Activated CD8-positive, alpha-beta T cell treated with anti-CD3 and anti-CD28 coated beads for 36 hours (primary cell): ENCODE data around the gene CHST8. TPM values are rescaled to one million over a fixed set of nuclear protein-coding genes. Genes with fewer than 3 reads are reported as not detected.

ENCODE experiments used
- ATAC-seq: fragments of 200-7000 bp; cut with Tn5 transposase; one replicate; pipeline ENCODE4 v1.10.0; 2021; ENCODE audit warnings: mild to moderate bottlenecking, moderate library complexity
- CTCF ChIA-PET: fragments of 350-600 bp; sonication (Branson Sonifier 250); formaldehyde crosslinking; loops from one replicate; lab custom pipeline; 2021; ENCODE audit warnings: antibody characterized with exemption; lab: Charles Lee
- POLR2A ChIA-PET: fragments of 350-600 bp; sonication (Branson Sonifier 250); formaldehyde crosslinking; loops from one replicate; lab custom pipeline; 2021; ENCODE audit warnings: antibody characterized with exemption; lab: Charles Lee
- DNase-seq: peaks from one replicate; pipeline ENCODE4 v3.0.0-alpha.2; 2020
- H3K27ac Mint-ChIP-seq: one replicate; pipeline ENCODE4 v1.8.0; 2021; ENCODE audit warnings: mild to moderate bottlenecking, mixed read lengths
- H3K27me3 Mint-ChIP-seq: one replicate; pipeline ENCODE4 v1.8.0; 2021; ENCODE audit warnings: mixed read lengths
- H3K36me3 Mint-ChIP-seq: one replicate; pipeline ENCODE4 v1.8.0; 2021; ENCODE audit warnings: low read depth, mixed read lengths
- H3K4me1 Mint-ChIP-seq: one replicate; pipeline ENCODE4 v1.8.0; 2021; ENCODE audit warnings: low read depth, mixed read lengths
- H3K4me3 Mint-ChIP-seq: one replicate; pipeline ENCODE4 v1.8.0; 2021; ENCODE audit warnings: mild to moderate bottlenecking, moderate library complexity, mixed read lengths
- H3K9me3 Mint-ChIP-seq: one replicate; pipeline ENCODE4 v1.8.0; 2021; ENCODE audit warnings: mixed read lengths
- CTCF ChIP-seq: fragments of 200-600 bp; IDR thresholded peaks from one replicate; pipeline ENCODE4 v1.8.0; 2022; ENCODE audit warnings: antibody characterized with exemption, mild to moderate bottlenecking
- intact Hi-C: fragments of 100-400 bp; cut with micrococcal nuclease; formaldehyde crosslinking; loops from one replicate; pipeline ENCODE4 v1.10.0; 2022
- total RNA-seq, 2 experiments: library from RNA; stranded (reverse); gene quantifications; one replicate each; pipeline ENCODE4 v1.2.3, GENCODE V29; 2021

The CHST8 gene
- total RNA-seq, 2 experiments from 2014 or later, result not detected

- ChIA-PET CTCF (no interaction called here), POLR2A (no interaction called here)
- Mint-ChIP-seq H3K36me3 (no peaks in the 10 kb centered on the region), H3K4me1 (no peaks in the 10 kb centered on the region), H3K4me3 (no peak overlapping the region), H3K27me3 (peaks cover 2% of the 10 kb centered on the region), H3K27ac (no peak overlapping the region), H3K9me3 (peaks cover 22% of the 10 kb centered on the region)
- intact Hi-C loops, result no loop called here
- TF ChIP-seq CTCF, result no peak
- DNase-seq, result no peak
- no peak for ATAC-seq
Observed at GRCh38 chr19:33606556-33606955, 15.2 kb upstream of the CHST8 start.

GRCh38 chr19:33609353-33609752 lies 12.4 kb upstream of the CHST8 start:
- H3K27ac Mint-ChIP-seq, result no peak overlapping the region
- intact Hi-C loops, result no loop called here
- no peaks in the 10 kb centered on the region for H3K4me1 Mint-ChIP-seq
- ChIA-PET CTCF (no interaction called here), POLR2A (no interaction called here)
- TF ChIP-seq CTCF, result no peak
- H3K27me3 Mint-ChIP-seq, result peaks cover 2% of the 10 kb centered on the region
- no peak for ATAC-seq
- H3K9me3 Mint-ChIP-seq, result peaks cover 7% of the 10 kb centered on the region
- DNase-seq, result no peak
- H3K36me3 Mint-ChIP-seq, result no peaks in the 10 kb centered on the region
- no peak overlapping the region for H3K4me3 Mint-ChIP-seq

GRCh38 chr19:33610588-33610987 lies 11.2 kb upstream of the CHST8 start:
- ChIA-PET CTCF (no interaction called here), POLR2A (no interaction called here)
- no peak overlapping the region for H3K27ac Mint-ChIP-seq
- ATAC-seq, result no peak
- peaks cover 5% of the 10 kb centered on the region for H3K9me3 Mint-ChIP-seq
- TF ChIP-seq CTCF, result no peak
- no peak for DNase-seq
- intact Hi-C loops, result no loop called here
- H3K4me1 Mint-ChIP-seq, result no peaks in the 10 kb centered on the region
- H3K27me3 Mint-ChIP-seq, result no peaks in the 10 kb centered on the region
- no peak overlapping the region for H3K4me3 Mint-ChIP-seq
- no peaks in the 10 kb centered on the region for H3K36me3 Mint-ChIP-seq

GRCh38 chr19:33612928-33613619 lies 8.7 kb upstream of the CHST8 start:
- Mint-ChIP-seq H3K36me3 (no peaks in the 10 kb centered on the region), H3K27me3 (peaks cover 1% of the 10 kb centered on the region), H3K4me1 (no peaks in the 10 kb centered on the region), H3K27ac (no peak overlapping the region), H3K4me3 (no peak overlapping the region), H3K9me3 (peaks cover 5% of the 10 kb centered on the region)
- CTCF ChIA-PET, result no interaction called here
- POLR2A ChIA-PET, result no interaction called here
- TF ChIP-seq CTCF, result no peak
- ATAC-seq (no peak), DNase-seq (no peak)
- intact Hi-C loops, result no loop called here

- ChIA-PET POLR2A (no interaction called here), CTCF (no interaction called here)
- no peak overlapping the region for H3K27ac Mint-ChIP-seq
- intact Hi-C loops, result no loop called here
- H3K4me1 Mint-ChIP-seq, result no peaks in the 10 kb centered on the region
- no peak for TF ChIP-seq CTCF
- no peak for DNase-seq
- H3K9me3 Mint-ChIP-seq, result peaks cover 5% of the 10 kb centered on the region
- ATAC-seq, result no peak
- peaks cover 1% of the 10 kb centered on the region for H3K27me3 Mint-ChIP-seq
- H3K36me3 Mint-ChIP-seq, result no peaks in the 10 kb centered on the region
- no peak overlapping the region for H3K4me3 Mint-ChIP-seq
Observed at GRCh38 chr19:33613620-33614000, 8.1 kb upstream of the CHST8 start.
